ENCODE measurements around the gene TMCC1.

GRCh38 chr3:129897026-129897425, 3.5 kb upstream of the TMCC1 start:
- TF ChIP-seq POLR2A (IDR thresholded peaks at IDR 0.05; ENCODE audit: low read length): no peak
- no peak for TF ChIP-seq GATA1 (IDR thresholded peaks at IDR 0.05; ENCODE audit: low read depth, low read length)
